Erythroblast (primary cell): ENCODE measurements around the gene KRTAP3-2.

Experiments
- GATA1 ChIP-seq: IDR thresholded peaks from 2 replicates; pipeline ENCODE4 v1.6.1; 2011; ENCODE audit warnings: low read depth, mild to moderate bottlenecking, control low read depth, low read length, moderate library complexity
- POLR2A ChIP-seq: IDR thresholded peaks from 2 replicates; pipeline ENCODE4 v1.6.1; 2011; ENCODE audit warnings: mild to moderate bottlenecking, low read length

- TF ChIP-seq POLR2A, result no peak
- no peak for TF ChIP-seq GATA1
Observed at GRCh38 chr17:41037853-41038350, 38.2 kb upstream of the KRTAP3-2 start.
